HFFc6 (cell line): ENCODE results near the gene COX8C. TPM values are rescaled to one million over a fixed set of nuclear protein-coding genes. Genes with fewer than 3 reads are reported as not detected.

Source experiments
- DNase-seq: peaks from one replicate; pipeline ENCODE4 v3.0.0-alpha.2; 2018
- H3K27ac Mint-ChIP-seq: 2 replicates; pipeline ENCODE4 v1.8.0; 2020; ENCODE audit warnings: mild to moderate bottlenecking, mixed read lengths
- H3K27me3 Mint-ChIP-seq: 2 replicates; pipeline ENCODE4 v1.8.0; 2021; ENCODE audit warnings: mild to moderate bottlenecking, moderate library complexity, mixed read lengths; ENCODE audit not compliant: insufficient read depth
- H3K36me3 Mint-ChIP-seq: 2 replicates; pipeline ENCODE4 v1.8.0; 2021; ENCODE audit warnings: low read depth, mixed read lengths
- H3K4me1 Mint-ChIP-seq: 2 replicates; pipeline ENCODE4 v1.8.0; 2020; ENCODE audit warnings: low read depth, mixed read lengths
- H3K4me3 Mint-ChIP-seq: 2 replicates; pipeline ENCODE4 v1.8.0; 2020; ENCODE audit warnings: mild to moderate bottlenecking, moderate library complexity, mixed read lengths
- H3K9me3 Mint-ChIP-seq: 2 replicates; pipeline ENCODE4 v1.8.0; 2020; ENCODE audit warnings: mild to moderate bottlenecking, mixed read lengths
- total RNA-seq, 6 experiments: library from RNA; stranded (reverse); fragmentation: NEBNext Ultra II Directional; extraction: Animal tissue kit (Norgen Biotek cat#: 25700); gene quantifications; 2 replicates in 1 of 6; 3 replicates in 5 of 6; pipeline ENCODE4 v1.2.3, GENCODE V29; 2021
- TF ChIP-seq, protein P1 (sequence below): fragments of 200-600 bp; sonication (generic); IDR thresholded peaks from 2 replicates; pipeline ENCODE4 v1.5.0; 2021; ENCODE audit warnings: antibody characterized with exemption, mild to moderate bottlenecking

COX8C gene
- total RNA-seq, 6 experiments from 2014 or later: not detected

DNA sequence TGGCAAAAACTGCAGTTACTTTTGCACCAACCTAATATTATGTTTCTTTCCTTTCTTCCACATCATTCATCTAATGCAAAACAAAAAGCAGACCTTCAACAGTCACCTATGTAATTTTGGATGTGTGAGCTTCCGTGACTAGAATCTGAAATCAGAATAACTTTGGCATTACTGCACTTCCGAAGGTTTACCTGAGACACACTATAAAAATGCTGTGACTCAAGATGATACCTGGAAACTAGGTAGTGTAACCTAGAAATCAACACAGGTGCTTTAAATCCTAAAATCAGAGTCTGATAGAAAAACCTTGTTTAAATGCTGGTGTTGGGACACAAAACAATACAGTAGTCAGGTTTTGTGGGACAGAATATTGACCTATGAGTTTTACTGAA is 16.4 kb upstream of the COX8C start:
- no peaks in the 10 kb centered on the region; the same call in 1 of the 2 replicates for H3K36me3 Mint-ChIP-seq
- H3K27ac Mint-ChIP-seq: no peak overlapping the region; the same call in 1 of the 2 replicates
- H3K27me3 Mint-ChIP-seq: no peaks in the 10 kb centered on the region
- DNase-seq: no peak
- no peaks in the 10 kb centered on the region for H3K9me3 Mint-ChIP-seq
- peaks cover 41% of the 10 kb centered on the region for H3K4me1 Mint-ChIP-seq
- TF ChIP-seq, protein P1, sequence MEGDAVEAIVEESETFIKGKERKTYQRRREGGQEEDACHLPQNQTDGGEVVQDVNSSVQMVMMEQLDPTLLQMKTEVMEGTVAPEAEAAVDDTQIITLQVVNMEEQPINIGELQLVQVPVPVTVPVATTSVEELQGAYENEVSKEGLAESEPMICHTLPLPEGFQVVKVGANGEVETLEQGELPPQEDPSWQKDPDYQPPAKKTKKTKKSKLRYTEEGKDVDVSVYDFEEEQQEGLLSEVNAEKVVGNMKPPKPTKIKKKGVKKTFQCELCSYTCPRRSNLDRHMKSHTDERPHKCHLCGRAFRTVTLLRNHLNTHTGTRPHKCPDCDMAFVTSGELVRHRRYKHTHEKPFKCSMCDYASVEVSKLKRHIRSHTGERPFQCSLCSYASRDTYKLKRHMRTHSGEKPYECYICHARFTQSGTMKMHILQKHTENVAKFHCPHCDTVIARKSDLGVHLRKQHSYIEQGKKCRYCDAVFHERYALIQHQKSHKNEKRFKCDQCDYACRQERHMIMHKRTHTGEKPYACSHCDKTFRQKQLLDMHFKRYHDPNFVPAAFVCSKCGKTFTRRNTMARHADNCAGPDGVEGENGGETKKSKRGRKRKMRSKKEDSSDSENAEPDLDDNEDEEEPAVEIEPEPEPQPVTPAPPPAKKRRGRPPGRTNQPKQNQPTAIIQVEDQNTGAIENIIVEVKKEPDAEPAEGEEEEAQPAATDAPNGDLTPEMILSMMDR: no peak
- peak overlapping the region; percentile 96; the same call in 1 of the 2 replicates for H3K4me3 Mint-ChIP-seq

DNA sequence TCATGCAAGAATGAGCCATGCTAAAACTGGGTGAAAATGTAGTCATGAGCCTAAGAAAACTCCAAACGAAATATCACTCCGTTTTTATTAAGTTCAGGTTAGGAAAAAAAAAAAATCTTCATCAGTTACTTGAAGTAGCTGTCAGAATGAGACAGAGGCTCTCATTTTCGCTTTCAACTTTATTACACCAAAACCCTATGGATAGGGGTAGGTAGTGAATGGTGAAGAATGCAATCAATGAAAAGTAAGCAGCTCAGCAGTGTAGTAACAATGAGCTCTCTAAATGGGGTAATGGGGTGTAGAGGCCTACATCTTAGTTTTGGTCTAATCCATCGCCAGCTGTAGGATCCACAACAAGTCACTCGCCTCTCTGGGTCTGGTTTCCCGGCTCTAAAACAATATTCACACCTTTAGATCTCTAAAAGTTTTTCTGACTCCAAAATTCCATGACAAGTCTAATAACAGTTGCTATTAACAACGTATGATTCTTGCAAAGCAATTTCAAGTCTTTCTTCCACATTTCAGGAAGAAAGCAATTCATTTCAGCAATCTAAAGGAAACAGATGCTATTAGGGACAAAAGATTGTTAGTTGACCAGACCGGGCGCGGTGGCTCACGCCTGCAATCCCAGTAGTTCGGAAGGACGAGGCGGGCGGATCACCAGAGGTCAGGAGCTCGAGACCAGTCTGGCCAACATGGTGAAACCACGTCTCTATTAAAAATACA is 15.8 kb upstream of the COX8C start:
- Mint-ChIP-seq H3K4me3 (peak overlapping the region; percentile 96), H3K4me1 (peaks cover 41% of the 10 kb centered on the region), H3K9me3 (no peaks in the 10 kb centered on the region), H3K27me3 (no peaks in the 10 kb centered on the region), H3K27ac (no peak overlapping the region; the same call in 1 of the 2 replicates), H3K36me3 (no peaks in the 10 kb centered on the region; the same call in 1 of the 2 replicates)
- TF ChIP-seq, protein P1: no peak
- DNase-seq: no peak

DNA sequence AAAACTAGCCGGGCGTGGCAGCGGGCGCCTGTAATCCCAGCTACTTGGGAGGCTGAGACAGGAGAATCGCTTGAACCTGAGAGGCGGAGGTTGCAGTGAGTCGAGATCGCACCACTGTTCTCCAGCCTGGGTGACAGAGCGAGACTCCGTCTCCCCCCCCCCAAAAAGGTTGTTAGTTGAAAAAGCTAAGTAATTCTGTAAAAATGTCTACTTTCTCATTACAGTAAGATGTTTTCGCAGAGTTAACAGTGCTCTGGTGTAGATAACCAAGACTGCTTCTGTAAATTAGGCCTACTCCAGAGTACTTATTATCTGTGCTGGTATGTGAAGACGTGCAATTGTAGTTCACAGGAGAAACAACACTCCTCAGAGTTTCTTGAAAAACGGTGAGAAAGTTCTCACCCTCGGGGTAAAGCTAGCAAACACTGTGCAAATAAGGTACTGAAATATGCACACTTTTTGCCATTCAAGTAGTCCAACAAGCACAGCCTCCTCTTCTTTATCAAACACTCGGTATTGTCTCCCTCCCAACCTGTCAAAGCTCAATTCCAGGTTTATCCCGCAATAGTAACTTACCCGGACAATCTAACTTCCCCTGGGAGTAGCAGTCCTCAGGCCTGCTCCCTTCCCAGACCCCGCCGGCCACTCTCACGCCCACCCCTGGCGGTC is 15.1 kb upstream of the COX8C start:
- no peak for DNase-seq
- Mint-ChIP-seq H3K27ac (peak overlapping the region; percentile 89), H3K36me3 (no peaks in the 10 kb centered on the region; the same call in 1 of the 2 replicates), H3K4me3 (peak overlapping the region; percentile 96), H3K27me3 (no peaks in the 10 kb centered on the region), H3K4me1 (peaks cover 41% of the 10 kb centered on the region), H3K9me3 (no peaks in the 10 kb centered on the region)
- TF ChIP-seq, protein P1: no peak

DNA sequence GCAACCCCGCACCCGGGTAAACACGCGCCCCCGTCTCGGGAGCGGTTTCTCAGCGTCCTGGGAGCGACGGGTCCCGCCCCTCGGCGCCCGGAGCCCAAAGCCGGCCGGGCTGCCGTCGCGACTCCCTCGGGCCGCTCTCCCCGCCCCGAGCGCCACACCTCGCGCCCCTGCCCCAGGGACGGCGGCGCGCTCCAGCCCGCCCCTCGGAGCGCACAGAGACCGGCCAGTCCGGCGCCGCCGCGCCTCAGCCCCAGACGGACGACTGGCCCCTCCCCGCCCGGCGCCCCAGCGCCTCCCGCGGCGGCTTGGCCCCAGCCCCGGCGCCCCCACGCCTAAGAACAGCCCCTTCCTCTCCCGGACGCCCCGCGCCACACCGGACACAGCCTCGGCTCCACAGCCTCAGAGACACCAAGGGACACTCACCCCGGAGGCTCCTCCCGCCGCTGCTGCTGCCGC is 14.6 kb upstream of the COX8C start:
- DNase-seq: peak; percentile 9
- H3K27me3 Mint-ChIP-seq: no peaks in the 10 kb centered on the region
- no peaks in the 10 kb centered on the region for H3K9me3 Mint-ChIP-seq
- peak overlapping the region; percentile 96 for H3K4me3 Mint-ChIP-seq
- TF ChIP-seq, protein P1: no peak; the same call in 1 of the 2 replicates
- H3K4me1 Mint-ChIP-seq: peaks cover 41% of the 10 kb centered on the region
- H3K27ac Mint-ChIP-seq: peak overlapping the region; percentile 97
- H3K36me3 Mint-ChIP-seq: no peaks in the 10 kb centered on the region; the same call in 1 of the 2 replicates

DNA sequence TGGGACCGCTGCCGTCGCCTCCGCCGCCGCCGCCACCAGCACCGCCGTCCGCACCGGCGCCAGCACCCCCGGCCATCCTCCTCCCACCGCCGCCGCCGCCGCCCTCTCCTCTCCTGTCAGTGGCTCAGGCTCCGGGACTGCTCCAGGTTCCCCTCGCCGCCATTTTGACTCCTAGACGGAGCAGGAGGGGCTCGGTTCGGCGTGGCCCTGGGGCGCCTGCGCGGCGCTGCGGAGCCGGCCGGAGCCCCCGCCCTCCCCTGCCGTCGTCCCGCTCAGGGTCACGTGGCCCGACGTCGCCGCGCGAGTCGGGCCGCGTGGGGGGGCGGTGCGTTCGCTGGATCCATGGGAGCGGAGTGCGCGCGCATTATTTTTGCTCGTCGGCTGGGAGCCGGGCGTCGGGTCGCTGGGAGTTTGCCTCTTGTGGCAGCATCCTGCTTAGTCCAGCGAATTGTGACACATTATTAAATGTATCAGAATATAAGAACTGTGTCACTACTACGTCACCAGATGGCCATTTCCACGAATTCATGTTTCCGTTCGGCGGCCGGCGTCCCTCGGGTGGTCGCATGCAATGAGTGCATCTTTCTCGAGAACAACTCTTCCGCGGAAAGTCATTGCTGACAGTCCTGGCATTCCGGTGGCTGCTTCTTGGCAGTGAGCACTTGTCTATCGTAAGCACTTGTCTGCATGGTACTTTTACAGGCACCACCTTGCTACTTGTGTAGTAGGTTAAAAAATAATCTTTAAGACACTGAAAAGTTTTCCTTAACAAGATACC is 13.9 kb upstream of the COX8C start, which contains the start of gene BTBD7:
TSS of gene BTBD7 (minus strand) at position 184 of the 778 bp plus-strand sequence. CDS start 36,985 bp downstream, outside the sequence.
- DNase-seq: peak; percentile 96
- no peaks in the 10 kb centered on the region for H3K9me3 Mint-ChIP-seq
- H3K4me1 Mint-ChIP-seq: peaks cover 41% of the 10 kb centered on the region
- peak within 1 kb of the TSS; percentile 96 for H3K4me3 Mint-ChIP-seq
- peak within 1 kb of the TSS; percentile 97 for H3K27ac Mint-ChIP-seq
- no peaks in the 10 kb centered on the region for H3K27me3 Mint-ChIP-seq
- no peaks in the 10 kb centered on the region; the same call in 1 of the 2 replicates for H3K36me3 Mint-ChIP-seq
- TF ChIP-seq, protein P1: peak; percentile 67
